GM18505 (cell line): ENCODE results near the gene FBXO28.
A peak's percentile ranks its signal among the peaks of the same experiment; 100 is the strongest.
"Not testable (repeated sequence)": the region's sequence is repeated elsewhere in the genome, so short reads cannot be mapped to it uniquely, and the experiment has no call there.

Source experiments
- ATAC-seq: cut with Tn5 transposase; IDR thresholded peaks from one replicate; pipeline ENCODE4 v1.9.1; 2021; ENCODE audit not compliant: unreplicated experiment
- POLR2A ChIP-seq: IDR thresholded peaks from 4 replicates; pipeline ENCODE4 v1.6.1; 2011; ENCODE audit warnings: borderline replicate concordance; ENCODE audit not compliant: insufficient read depth, insufficient read length; ENCODE audit errors: extremely low read depth

The FBXO28 gene

DNA sequence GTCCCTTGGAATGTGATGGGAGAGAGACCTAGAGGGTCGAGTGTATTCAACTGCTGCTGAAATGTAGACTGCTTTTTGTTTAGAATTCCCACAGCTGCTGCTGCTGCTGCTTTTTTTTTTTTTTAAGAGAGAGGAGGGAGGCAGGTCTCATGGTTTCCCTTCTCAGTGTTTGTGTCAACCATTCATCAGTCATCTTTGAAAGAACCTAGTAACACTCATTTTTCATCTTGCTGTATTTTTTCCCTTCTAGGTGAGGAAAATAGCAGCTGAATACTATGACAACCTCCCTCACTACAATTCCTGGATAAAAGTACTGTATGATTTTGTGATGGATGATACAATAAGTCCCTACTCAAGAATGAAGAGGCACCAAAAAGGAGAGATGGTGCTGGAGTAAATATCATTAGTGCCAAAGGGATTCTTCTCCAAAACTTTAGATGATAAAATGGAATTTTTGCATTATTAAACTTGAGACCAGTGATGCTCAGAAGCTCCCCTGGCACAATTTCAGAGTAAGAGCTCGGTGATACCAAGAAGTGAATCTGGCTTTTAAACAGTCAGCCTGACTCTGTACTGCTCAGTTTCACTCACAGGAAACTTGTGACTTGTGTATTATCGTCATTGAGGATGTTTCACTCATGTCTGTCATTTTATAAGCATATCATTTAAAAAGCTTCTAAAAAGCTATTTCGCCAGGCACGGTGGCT is 78.3 kb downstream of the FBXO28 start:
- ATAC-seq: no peak
- TF ChIP-seq POLR2A: no peak

DNA sequence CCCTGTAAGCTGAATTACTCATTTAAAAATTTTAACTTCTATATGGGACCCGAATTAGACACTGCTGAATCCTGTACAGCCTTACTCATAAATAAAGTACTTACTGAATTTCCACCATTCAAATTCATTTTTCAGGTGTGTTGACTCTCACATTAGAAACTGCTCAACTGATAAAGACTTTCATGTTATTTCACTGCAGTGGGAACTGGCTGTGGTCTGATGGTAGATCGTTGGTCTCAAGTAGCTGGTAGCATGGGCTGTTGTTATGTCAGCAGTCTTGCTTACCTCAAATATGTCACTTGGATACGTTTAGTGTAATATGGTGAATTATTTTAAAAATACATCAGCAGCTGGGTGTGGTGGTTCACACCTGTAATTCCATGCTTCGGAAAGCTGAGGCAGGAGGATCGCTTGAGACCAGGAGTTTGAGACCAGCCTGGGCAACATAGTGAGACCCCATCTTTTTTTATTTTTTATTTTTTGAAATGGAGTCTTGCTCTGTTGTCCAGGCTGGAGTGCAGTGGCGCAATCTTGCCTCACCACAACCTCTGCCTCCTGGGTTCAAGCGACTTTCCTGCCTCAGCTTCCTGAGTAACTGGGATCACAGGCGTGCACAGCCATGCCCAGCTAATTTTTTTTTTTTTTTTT is 79.5 kb downstream of the FBXO28 start:
- no peak for ATAC-seq
- no peak for TF ChIP-seq POLR2A

DNA sequence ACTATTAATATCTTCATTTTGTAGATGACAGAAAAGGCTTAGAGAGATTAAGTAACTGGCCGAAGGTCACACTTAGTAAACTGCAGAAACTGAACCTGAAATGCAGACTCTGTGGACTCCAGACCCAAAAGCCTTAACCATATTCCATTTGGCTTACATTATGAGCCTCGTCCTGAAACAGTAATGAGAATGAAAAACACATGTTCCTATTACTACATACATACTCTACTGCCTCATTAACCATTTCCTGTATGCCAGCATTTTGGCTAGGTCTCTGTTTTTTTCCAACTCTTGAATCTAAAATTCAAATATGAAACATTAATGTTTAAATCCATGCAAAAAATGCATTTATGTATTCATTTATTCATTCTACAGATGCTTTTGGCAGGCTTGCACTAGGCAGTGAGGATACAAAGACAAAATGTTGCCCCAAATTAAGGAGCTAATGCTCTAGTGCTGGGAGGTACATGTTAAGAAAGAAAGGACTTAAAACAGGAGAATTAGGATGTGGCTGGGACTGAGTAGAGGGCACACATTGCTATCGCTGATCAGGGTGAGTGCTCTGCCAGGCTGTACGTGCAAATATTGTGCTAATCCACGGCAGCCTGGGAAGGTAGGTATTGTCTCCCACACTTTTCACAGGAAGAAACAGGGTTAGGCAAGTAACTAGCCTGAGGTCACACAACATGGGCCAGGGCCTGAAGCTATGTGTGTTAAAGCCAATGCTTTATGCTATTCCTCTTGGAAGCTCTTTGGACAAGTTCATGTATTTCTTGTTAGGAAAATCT is 83.1 kb downstream of the FBXO28 start:
- ATAC-seq: no peak

DNA sequence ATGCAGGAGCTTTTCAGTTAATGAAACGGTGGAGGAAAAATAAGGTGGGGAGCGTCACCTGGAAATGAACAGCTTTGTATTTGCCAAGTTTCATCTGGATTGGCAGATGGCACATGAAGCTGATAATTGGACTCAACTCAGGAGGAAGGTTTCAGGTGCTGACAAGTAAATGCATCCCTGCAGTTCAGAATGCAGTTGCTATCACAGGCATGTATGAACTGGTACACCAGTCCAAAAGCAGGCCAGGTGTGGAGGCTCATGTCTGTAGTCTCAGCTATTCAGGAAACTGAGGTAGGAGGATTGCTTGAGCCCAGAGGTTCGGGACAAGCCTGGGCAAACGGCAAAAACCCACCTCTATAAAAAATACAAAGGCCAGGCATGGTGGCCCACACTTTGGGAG is 84.7 kb downstream of the FBXO28 start:
- no peak for TF ChIP-seq POLR2A
- no peak for ATAC-seq

More for the DNA sequence above, 83.1 kb downstream of the FBXO28 start:
- TF ChIP-seq POLR2A: no peak

DNA sequence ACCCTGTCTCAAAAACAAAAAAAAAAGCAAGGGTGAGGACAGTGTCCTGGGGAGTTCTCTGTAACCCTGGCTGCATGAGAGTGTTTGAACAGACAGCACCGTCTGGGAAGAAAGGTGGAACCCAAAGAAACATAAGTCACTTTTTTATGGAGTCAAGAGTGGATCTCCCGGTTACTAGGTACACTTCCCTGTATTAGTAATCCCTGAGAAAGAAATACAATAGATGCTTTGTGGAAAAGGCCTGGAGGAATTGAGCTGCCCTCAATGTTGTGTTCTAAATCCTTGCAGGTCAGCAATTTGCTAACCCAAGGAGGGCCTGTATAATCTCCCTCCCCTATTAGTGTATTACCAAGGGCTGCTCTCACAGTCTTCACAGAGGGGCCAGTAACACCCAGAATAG is 85.8 kb downstream of the FBXO28 start:
- no peak for ATAC-seq
- TF ChIP-seq POLR2A: no peak

DNA sequence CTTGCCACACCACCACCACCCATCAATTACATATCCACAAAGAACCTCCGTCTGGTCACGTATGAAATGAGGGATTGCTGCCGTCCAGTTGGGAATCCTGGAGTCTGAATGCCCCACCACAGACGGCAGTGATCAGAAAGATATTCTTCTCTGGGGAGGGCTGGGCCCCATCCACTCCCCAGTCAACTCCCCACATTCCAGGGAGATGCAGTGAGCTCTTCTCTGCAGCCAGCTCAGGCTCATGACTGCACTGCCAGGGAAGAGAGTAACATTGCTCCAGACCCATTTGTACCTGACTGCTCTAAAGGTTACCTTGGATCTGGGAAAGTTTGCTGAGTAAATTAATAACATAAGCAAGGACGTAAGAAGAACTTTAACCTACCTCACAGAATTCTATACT is 87.5 kb downstream of the FBXO28 start:
- no peak for TF ChIP-seq POLR2A
- ATAC-seq: no peak

GRCh38 chr1:224201853-224202252 is 87.9 kb downstream of the FBXO28 start:
- TF ChIP-seq POLR2A: no peak
- ATAC-seq: no peak

GRCh38 chr1:224203243-224204016 is 89.5 kb downstream of the FBXO28 start:
- peak; percentile 51 for ATAC-seq

GRCh38 chr1:224205438-224205840 is 91.5 kb downstream of the FBXO28 start:
- no peak for ATAC-seq

More at GRCh38 chr1:224203243-224204016, 89.5 kb downstream of the FBXO28 start:
- TF ChIP-seq POLR2A: no peak

GRCh38 chr1:224205931-224206538 is 92.1 kb downstream of the FBXO28 start:
- ATAC-seq: not testable (repeated sequence)

More at GRCh38 chr1:224205438-224205840, 91.5 kb downstream of the FBXO28 start:
- TF ChIP-seq POLR2A: no peak

DNA sequence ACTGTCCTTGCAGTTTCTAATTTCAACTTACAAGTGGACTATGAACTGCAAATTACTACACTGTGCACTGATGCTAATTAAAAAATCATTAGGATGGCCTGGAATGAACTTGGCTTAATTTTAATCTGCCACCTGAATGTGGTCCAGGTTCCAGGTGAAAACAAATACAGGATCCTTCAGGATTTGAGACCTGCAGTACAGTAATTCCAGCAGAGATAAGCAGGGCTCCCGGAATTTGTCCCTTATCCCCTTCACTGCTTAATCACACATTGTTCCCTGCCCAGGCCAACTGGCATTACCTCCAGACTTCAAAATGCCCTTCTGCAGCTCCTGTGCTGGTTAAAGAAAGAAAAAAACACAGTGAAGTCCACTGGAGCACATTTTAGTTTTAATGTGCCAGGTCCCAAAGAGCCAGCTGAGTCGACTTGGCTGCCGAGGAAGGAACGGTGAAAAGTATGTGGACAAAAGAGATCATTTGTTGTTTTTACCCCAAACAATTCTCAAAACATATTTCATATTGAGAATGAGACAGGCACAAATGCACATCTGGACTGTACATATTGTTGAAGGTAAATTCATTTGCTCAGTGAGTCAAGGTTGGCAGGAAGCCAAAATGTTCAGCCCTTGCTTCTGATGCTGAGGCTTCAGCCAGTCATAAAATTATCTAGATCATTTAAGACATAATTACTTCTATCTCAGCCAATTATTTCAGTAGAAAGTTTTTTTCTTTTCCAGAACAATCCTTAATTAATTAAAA is 97.5 kb downstream of the FBXO28 start:
- ATAC-seq: no peak
- no peak for TF ChIP-seq POLR2A
